LNCaP clone FGC (cell line): ENCODE data around the gene PPP1R36.
"Not testable (repeated sequence)": the region's sequence is repeated elsewhere in the genome, so short reads cannot be mapped to it uniquely, and the experiment has no call there.

Source experiments
- DNase-seq: peaks from one replicate; pipeline ENCODE4 v3.0.0-alpha.2; 2011; ENCODE audit warnings: low read depth
- H3K4me3 ChIP-seq: 2 replicates; pipeline ENCODE4 v1.5.1; 2011; ENCODE audit warnings: mild to moderate bottlenecking, low read depth, low read length, control low read depth
- TF ChIP-seq, protein P1 (sequence below): IDR thresholded peaks from 2 replicates; pipeline ENCODE4 v1.5.1; 2012; ENCODE audit warnings: mild to moderate bottlenecking; ENCODE audit not compliant: control insufficient read depth, insufficient read depth; ENCODE audit errors: extremely low read depth

The PPP1R36 gene

GRCh38 chr14:64556526-64556925 is 6.8 kb downstream of the PPP1R36 start:
- DNase-seq: no peak
- TF ChIP-seq, protein P1, sequence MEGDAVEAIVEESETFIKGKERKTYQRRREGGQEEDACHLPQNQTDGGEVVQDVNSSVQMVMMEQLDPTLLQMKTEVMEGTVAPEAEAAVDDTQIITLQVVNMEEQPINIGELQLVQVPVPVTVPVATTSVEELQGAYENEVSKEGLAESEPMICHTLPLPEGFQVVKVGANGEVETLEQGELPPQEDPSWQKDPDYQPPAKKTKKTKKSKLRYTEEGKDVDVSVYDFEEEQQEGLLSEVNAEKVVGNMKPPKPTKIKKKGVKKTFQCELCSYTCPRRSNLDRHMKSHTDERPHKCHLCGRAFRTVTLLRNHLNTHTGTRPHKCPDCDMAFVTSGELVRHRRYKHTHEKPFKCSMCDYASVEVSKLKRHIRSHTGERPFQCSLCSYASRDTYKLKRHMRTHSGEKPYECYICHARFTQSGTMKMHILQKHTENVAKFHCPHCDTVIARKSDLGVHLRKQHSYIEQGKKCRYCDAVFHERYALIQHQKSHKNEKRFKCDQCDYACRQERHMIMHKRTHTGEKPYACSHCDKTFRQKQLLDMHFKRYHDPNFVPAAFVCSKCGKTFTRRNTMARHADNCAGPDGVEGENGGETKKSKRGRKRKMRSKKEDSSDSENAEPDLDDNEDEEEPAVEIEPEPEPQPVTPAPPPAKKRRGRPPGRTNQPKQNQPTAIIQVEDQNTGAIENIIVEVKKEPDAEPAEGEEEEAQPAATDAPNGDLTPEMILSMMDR: no peak
- H3K4me3 ChIP-seq: no peak overlapping the region

- not testable (repeated sequence) for DNase-seq, H3K4me3 ChIP-seq
Measured at GRCh38 chr14:64558216-64558615, 8.5 kb downstream of the PPP1R36 start.

DNA sequence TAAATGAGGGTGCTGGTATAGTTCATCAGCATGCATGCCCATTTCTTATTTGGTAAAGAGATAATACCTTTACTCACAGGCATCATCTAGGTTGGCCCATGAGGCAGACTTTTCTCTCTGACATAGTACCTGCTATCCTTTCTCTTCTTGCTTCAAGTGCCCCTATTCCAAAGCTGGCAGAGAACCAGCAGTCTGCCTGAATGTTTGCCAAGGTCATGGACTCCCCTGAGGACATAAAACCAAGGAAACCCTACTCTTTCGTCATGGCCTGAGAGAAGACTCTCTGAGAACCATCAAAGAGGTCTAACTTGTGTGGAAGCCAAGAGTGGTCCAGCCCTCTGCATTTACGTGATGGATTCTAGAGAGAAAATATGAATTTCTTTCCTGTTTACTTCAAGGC is 11.9 kb downstream of the PPP1R36 start:
- no peak for DNase-seq
- no peak overlapping the region for H3K4me3 ChIP-seq
- TF ChIP-seq, protein P1: no peak

GRCh38 chr14:64562436-64562835 is 12.7 kb downstream of the PPP1R36 start:
- DNase-seq: peak; percentile 25
- no peak overlapping the region for H3K4me3 ChIP-seq
- TF ChIP-seq, protein P1: no peak

DNA sequence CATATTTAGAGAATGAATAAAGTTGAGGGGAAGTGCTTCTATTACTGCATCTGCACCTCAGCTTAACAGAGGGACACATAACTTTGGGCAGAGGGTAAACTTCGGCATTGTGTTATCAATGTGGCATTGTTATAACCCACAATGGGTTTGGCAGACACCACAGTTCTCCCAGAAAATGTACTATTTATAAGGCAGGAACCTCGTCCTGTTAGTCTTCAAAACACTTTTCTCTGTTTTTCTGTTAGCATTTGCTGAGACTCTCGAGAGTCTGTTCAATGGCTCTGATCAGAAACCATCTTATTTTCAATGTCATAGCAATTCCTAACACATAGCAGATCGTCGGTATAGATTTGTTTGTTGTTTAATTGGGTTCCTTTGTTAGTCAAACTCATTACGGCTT is 13.9 kb downstream of the PPP1R36 start:
- TF ChIP-seq, protein P1: no peak
- no peak overlapping the region for H3K4me3 ChIP-seq
- DNase-seq: no peak

GRCh38 chr14:64566651-64567122 is 16.9 kb downstream of the PPP1R36 start:
- DNase-seq: no peak
- no peak overlapping the region for H3K4me3 ChIP-seq

DNA sequence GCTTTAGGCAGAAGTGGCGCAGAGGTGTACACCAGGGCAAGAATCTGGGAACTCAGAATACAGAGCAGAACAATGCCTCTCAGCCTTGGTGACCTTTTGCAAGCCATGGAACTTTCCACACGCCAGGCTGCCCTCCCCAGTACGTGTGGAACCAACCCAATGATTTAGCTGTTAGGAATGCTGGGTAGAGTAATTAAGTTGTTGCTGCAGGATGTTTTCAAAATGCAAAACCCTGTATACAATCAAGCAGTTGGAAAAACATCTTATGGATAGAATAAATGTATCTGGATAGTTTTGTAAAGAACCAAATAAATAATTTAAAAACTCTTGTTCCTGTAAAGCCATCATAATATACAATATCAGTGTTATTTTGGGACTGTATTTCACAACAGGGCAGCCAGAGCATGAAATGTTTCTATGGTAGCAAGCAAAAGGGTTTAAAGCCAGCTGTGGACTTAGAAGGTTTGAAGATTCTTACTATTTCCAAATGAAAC is 19.4 kb downstream of the PPP1R36 start:
- TF ChIP-seq, protein P1: no peak
- DNase-seq: no peak
- no peak overlapping the region for H3K4me3 ChIP-seq

More at GRCh38 chr14:64566651-64567122, 16.9 kb downstream of the PPP1R36 start:
- TF ChIP-seq, protein P1: no peak

DNA sequence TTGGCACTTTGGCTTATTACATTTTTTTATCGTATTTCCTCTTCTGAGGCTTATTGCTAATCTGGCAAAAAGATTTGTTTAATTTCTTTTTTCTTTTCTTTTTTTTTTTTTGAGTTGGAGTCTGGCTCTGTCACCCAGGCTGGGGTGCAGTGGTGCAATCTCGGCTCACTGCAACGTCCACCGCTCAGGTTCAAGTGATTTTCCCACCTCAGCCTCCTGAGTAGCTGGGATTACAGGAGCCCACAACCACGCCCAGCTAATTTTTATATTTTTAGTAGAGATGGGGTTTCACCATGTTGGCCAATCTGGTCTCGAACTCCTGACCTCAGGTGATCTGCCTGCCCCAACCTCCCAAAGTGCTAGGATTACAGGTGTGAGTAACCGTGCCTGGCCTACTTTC is 19.9 kb downstream of the PPP1R36 start:
- H3K4me3 ChIP-seq, DNase-seq: not testable (repeated sequence)
